Tibial nerve (tissue), 4 donors: ENCODE measurements around the gene SST.

Source experiments
- CTCF ChIP-seq, 5 experiments: fragments of 200-600 bp in 3 of 5; fragments of 450-650 bp in 2 of 5; sonication (generic) in 3 of 5; IDR thresholded peaks; one replicate each; pipeline ENCODE4 v1.5.1; 2016 to 2019; ENCODE audit warnings: antibody characterized with exemption in 5 of 5, mild to moderate bottlenecking in 3 of 5, moderate library complexity in 2 of 5
- EP300 ChIP-seq, 2 donors: sonication (generic); formaldehyde crosslinking; IDR thresholded peaks; one replicate each; pipeline ENCODE4 v1.6.1; 2017; ENCODE audit warnings: antibody characterized with exemption in 2 of 2, mild to moderate bottlenecking in 1 of 2
- POLR2A ChIP-seq, 2 donors: fragments of 450-650 bp; IDR thresholded peaks; one replicate each; pipeline ENCODE4 v1.6.1; 2017; ENCODE audit warnings: antibody characterized with exemption in 2 of 2, mild to moderate bottlenecking in 2 of 2, moderate library complexity in 2 of 2

GRCh38 chr3:187665010-187665409 is 5.2 kb downstream of the SST start:
- TF ChIP-seq CTCF (IDR thresholded peaks at IDR 0.05) (no peak), EP300 (IDR thresholded peaks at IDR 0.05) (no peak), POLR2A (IDR thresholded peaks at IDR 0.05) (no peak)
